HG02870 (cell line): ENCODE measurements around the gene RHBG.
"Not testable (repeated sequence)": the region's sequence is repeated elsewhere in the genome, so short reads cannot be mapped to it uniquely, and the experiment has no call there.

ENCODE experiments used
- ATAC-seq: cut with Tn5 transposase; IDR thresholded peaks from one replicate; pipeline ENCODE4 v1.9.1; 2021; ENCODE audit warnings: mild to moderate bottlenecking, moderate library complexity; ENCODE audit not compliant: unreplicated experiment

Gene RHBG

DNA sequence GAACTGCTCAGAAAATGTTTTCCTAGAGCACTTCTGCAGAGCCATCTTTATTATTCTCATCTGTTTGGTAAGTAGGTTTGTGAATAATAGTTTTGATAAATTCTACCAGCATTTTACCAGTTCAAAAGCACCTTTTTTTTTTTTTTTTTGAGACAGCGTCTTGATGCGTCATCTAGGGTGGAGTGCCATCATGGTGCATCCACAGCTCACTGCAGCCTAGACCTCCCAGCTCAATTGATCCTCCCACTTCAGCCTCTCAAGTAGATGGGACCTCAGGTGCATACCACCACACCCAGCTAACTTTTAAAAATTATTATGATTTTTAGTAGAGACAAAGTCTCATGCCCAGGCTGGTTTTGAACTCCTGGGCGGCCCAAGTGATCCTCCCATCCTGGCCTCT is 9.8 kb upstream of the RHBG start:
- no peak for ATAC-seq

DNA sequence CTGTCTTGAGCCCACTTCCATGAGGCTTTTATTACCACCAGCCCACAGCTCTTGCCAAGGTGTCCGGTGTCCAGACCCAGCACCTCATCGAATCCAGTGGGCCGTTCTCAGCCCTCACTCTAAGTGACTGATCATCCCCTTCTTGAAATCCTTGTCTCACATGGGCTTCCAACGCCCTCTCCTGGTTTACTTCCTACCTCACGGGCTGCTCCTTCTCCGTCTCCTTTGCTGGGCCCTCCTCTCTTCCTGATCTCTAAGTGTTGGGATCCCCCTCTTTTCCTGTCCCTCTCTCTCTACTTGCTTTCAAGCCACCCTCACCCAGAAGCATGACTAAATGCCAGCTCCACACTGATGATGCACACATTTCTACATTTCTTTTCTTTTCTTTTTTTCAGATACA is 9.0 kb upstream of the RHBG start:
- ATAC-seq = no peak

DNA sequence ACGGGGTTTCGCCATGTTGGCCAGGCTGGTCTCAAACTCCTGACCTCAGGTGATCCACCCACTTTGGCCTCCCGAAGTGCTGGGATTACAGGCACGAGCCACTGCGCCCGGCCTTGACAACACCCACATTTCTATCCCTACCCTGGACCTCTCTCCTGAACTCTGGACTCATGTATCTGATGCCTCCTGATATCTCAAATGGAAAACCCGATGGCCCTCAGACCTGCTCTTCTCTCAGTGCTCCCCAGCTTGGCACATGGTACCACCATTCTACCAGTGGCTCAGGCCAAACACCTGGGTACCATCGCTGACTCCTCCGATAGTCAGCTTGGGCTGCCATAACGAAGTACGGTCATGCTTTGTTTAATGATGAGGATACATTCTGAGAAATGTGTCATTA is 8.5 kb upstream of the RHBG start:
- no peak for ATAC-seq

DNA sequence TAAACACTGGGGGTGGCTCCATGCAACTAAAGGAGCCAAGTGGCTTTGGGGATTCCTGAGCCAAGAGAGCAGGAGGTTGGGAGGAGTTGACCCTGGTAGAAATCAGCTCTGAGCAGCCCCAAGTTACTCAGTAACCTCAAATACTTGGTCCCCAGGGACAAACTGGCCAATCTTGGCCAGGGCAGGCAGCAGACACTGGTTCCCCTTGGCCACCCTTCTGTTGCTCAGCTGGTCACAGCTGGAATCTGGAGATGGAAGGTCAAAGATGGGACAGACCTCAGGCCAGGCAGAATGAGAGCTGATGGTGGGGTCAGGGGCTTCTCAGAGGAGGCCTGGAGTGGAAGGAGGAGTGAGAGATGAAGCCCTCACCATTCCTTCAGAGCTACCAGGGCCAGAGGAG is 3.3 kb upstream of the RHBG start:
- ATAC-seq = no peak

DNA sequence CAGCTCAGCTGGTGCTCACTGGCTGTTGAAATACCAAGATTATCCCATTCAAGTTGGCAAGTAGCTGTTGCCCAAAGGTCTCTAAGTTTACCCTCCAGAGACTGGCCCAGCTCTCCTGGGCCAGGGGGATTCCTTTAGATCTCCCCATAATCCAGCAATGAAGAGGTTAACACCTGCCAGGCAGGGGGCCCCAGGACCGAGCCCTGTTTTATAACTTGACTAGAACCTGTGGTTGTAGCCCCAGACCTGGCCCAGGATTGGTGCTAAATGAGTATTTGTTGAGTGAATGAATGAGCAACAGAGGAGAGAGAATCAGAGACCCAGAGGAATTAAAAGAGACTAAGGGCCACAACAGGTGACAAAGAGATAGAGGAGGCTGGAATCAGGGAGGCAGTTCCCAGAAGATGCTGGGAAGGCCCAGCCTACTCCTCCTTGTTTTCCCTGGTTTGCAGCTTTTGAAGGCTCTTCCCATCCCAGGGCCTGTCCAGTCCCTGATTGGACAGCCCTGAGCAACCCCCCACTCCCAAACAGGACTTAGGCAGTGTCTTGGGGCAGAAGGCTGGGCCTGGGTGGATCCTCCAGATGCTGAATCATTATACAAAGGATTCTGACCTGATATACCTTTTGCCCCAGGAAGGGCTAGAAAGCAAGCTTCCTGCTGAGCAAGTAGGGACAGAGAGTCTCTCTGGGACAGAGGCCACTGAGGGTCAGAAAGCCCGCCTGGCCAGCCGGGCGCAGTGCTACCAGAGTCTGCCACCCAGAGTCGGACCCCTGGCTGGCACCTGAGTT is 2.4 kb upstream of the RHBG start:
- ATAC-seq = no peak

DNA sequence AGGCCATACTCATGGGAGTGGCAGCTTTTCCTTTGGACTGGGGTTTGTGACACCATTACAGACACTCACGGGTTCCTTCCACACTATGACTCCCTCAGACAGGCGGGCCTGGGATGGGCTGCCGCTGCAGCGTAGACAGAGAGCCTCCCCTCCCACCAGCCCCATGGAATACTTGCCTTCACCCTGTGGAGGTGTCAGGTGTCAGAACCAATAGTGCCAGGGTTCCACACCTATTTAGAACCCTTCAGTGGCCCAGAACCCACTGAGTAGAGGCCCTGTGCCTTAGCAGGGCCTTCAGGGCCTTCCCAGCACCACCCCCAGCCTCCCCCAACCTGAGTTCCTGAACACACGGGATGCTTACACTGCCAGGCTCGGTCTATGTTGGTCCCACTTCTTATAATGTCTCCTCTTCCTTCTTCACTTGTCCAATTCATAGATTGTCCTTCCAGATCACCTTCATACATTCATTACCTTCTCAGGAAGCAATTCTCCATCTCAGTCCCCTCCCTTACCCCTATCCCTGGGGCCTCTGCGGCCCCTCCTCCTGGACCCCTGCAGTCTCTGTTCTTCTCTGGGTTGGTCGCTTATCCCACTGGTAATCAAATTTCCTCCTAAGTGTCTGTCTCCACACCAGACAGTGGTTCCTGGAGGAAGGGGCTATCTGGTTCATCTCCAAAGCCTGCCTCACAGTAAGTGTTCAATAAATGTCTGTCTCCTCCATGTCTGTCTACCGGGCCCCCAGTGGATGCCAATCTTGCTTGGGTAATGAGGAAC is 1.4 kb upstream of the RHBG start:
- ATAC-seq = no peak

DNA sequence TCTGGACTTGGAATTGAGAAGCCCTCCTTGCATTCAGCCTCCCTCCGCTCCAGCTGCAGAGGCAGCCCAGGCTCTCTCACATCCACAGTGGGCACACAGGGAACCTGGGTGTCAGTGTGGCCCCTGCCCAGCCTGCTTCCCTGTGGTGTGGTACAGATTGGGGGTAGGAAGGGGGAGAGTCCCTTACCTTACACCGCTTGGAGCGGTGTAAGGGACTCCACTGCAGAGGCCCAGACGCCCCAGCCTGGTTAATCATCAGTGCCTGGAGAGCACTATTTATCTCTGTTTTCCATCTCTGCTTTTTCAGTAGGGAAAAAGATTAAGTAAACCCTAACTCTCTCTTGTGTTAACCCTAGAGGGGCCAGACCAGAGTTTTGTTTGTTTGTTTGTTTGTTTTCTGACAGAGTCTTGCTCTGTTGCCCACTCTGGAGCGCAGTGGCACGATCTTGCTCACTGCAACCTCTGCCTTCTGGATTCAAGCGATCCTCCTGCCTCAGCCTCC is 803 bp upstream of the RHBG start:
- no peak for ATAC-seq

DNA sequence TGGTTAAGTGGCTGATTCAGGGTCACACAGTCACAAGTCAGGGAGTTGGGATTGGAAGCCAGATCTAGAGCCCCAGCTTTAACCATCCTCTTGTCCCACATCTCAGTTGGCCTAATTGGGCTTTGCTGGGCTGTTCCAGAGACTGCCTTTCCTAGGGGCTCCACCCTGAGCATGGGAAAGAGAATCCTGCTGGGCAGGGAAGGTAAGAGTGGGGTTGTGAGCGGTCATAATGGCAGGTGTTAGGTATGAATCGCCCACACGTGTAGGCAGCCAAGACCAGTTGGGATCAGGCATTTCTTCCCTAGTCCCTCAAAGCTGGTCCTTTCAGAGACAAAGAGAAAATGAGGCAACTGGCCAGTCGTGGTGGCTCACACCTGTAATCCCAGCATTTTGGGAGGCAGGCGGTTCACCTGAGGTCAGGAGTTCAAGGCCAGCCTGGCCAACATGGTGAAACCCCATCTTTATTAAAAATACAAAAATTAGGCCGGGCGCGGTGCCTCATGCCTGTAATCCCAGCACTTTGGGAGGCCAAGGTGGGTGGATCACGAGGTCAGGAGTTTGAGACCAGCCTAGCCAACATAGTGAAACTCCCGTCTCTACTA is 775 bp downstream of the RHBG start:
- not testable (repeated sequence) for ATAC-seq

DNA sequence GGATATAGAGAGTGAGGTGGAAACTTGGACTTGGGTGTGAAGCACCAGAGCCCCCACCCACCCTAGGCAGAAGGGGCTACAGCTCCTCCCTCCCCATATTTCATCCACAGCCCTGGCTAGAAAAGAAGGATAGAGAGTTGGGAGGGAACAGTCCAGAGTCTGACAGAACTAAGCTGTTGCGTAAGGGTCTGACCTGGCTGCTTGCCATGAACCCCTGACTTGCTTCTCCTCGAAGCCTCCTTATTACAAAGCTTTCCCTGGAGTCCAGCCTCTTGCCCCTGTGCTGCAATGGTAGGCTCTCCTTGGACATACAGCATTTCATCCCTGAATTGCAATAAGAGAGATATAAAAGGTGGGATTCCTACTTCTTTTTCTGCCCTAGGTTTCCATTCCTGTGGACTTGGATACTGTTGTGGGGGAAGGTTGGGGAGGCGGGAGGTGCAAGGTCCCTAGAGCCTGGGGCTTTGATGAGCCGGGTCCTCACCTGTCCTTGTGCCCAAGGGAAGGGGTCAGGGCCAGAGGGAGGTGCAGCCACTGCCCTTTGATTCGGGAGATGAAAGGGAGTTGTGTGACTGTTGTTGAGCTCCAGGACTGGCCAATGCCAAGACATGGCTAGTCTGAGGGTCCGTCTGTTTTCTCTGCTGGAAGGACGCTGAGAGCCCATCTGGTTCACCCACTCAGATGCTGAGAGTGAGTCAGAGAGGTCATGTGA is 2.7 kb downstream of the RHBG start:
- no peak for ATAC-seq

DNA sequence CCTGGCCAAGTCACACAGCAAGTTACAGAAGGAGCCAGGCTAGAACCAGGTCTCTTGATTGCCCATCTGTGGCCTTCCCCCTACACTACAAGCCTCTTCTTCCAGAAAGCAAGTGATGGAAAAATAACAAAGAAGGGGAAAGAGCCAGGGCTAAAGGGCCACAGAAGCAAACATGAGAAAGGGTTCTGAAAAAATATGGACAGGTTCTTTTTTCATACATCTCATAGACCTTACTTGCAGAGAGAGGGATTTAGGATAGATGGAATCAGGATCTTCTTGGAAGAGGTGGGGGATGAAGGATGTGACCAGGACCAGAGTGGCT is 3.2 kb downstream of the RHBG start:
- ATAC-seq = no peak

DNA sequence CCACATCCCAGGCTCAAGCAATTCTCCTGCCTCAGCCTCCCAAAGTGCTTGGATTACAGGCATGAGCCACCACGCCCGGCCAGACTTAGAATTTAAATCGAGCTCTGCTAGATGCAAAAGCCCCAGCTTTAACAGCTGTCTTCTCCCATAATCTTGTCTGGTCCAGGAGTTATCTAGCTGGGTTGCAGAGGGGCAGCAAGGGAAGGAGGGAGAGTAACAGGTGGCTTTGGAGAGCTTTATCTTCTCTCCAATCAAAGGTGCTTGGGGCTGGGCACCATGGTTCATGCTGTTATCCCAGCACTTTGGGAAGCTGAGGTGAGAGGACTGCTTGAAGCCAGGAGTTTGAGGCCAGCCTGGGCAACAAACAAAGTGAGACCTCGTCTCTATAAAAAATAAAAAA is 3.9 kb downstream of the RHBG start:
- ATAC-seq = no peak

DNA sequence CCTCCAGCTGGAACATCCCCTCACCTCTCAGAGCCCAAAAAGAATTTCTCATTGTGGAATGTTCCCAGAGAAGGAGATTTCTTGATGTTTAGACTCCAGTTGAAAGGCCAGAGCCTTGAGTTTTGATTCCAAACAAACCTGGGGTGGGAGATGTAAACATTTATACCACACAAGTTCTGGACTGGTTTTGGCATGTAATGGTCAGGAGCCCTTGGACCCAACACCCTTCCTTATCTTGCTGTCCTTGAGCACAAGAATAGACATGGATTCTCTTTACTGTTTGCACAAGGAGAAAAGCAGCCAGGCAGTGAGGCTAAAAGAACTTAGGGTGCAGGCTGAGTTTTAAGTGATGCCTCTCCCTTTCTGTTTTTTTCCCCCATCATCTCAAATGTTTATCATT is 4.5 kb downstream of the RHBG start:
- ATAC-seq = no peak

DNA sequence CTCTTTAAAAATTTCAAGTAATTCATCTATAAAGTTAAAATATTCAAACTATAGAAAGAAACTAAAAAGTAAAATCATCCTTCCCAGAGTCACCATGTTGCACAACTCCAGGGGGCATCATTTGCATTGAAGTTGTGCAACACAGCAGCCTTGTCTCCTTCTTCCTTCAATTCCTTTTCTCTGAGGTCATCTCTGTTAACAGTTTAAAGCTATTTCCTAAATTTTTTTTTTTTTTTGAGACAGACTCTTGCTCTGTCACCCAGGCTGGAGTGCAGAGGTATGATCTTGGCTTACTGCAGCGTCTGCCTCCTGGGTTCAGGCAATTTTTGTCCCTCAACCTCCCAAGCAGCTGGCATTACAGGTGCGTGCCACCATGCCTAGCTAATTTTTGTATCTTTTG is 7.1 kb downstream of the RHBG start:
- no peak for ATAC-seq

DNA sequence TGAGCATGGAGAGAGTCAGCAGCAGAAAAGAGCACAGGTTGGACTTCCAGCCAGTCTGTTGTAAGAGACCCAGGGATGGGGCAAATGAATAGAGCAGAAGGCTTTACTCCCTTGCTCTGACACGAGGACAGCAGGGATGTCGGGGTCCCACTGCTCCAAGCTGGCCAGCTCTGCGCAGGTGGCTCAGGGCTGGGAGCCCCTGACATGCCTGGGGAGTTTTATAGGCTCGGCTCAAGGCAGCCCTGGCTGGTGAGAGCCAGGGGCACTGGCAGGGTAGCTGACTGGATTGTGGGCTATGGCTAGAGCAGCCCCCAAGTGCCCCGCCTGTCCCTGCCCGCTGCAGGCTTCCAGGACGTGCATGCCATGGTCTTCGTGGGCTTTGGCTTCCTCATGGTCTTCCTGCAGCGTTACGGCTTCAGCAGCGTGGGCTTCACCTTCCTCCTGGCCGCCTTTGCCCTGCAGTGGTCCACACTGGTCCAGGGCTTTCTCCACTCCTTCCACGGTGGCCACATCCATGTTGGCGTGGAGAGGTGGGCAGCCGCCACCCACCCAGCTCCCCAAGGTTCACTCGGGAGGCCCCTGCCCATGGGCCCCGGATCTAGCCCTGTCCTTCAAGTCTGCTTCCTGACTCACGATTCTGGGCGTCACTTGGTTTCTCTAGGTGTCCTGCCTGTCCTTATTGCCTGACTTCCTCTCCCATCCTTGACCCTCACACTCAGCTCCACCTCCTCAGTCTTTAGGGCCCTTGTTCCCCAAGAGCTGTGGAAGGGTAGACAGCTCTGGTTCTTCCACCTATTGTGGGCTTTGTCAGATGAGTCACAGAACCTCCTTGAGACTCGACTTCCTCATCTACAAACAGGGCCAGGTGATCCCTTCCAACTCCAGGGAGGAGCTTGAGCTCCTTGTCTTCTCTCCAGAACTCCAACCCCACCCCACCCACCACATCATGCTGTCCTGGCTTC is 8.2 kb downstream of the RHBG start:
- no peak for ATAC-seq

DNA sequence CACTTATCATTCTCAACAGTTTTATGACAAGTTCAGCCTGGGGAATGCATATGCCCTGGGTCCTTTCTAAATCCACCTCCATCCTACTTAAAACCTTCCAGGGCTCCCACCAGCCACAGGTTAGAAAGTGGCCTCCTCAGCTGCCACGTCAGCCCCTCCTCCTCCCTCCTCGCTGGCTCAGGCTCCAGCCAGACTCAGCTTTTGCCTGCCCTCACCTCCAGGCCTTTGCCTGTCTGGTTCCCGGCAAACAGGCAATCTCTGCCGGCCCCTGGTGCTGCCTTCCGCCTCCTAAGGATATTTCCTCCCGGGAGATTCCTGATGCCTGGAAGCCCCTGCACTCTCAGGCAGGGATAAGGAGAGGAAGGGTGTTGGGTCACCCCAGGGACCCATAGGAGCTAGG is 9.5 kb downstream of the RHBG start:
- ATAC-seq = no peak

DNA sequence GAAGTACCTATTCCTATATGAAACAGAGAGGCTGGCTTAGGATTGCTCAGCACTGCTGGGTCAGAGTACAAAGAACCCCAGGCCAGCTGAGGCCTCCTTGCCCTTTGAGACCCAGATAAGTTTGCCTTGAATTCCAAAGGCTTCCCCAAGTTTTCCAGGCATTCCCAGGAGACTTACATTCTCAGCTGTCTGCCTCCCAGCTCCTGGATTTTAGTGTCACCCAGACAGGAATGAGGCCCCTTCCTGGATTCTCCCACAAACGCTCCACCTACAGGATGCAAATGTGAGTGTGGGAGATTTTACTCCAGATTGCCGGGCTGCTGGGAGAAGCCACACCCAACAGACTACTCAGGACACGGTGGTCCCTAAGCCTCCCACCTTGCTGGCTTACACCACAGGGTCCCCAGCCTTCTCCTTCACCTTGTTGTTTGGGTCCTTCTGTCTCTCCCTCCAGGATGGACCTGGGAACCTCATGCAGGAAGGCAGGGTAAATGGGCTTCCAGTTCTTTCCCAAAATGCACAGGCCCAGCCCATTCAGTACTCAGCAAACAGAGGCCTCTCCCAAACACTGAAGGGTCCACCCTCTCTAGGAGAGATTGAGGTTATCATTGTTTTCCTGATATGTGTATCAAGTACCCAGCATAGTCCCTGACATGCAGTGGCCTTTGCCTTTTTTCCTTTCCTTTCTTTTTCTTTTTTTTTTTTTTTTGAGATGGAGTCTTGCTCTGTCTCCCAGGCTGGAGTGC is 10.6 kb downstream of the RHBG start:
- ATAC-seq = no peak

DNA sequence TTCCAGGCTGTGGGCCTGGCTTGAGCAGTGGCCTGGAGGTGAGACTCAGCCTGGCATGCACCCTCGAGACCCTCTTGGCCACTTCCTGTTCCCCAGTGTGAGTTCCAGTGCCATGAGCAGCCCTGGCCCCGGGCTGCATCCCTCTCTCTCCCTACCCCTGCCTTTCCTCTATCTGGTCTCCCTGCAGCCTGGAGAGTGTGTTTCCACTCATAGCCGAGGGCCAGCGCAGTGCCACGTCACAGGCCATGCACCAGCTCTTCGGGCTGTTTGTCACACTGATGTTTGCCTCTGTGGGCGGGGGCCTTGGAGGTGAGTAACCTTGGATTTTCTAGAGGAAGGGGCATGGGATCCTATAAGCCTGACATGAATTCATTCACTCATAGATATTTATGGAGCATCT is 13.6 kb downstream of the RHBG start:
- ATAC-seq = no peak

DNA sequence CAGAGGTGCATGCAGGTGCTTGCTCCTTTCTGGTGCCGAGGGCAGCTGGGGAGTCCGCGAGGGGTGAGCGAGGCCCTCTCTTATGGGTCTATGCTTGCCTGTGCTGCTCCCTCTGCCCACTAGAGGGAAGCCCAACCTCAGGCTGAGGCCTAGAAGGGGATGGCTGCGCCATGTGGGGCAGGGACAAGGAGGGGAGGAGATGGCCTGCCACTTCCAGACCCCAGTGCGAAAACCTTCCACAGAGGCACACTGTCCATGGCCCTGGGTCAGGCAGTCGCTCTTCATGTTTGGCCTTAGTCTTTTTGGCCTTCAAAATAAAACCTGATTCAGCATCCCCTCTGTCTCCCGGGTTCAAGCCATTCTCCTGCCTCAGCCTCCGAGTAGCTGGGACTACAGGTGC is 14.0 kb downstream of the RHBG start:
- peak; percentile 71 for ATAC-seq

DNA sequence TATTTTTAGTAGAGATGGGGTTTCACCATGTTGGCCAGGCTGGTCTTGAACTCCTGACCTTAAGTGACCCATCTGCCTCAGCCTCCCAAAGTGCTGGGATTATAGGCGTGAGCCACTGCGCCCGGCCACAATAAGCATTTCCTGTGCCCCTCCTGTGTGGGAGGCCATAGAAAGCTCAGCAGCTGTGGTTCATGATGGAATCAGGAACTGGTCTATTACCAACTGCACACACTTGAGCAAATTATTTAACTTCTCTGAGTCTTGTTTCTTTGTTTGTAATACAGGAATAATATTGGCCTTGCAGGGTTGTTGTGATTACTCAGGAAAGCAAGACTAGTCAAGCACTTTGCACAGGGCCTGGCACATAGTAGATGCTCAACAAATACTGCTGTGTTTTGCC is 15.0 kb downstream of the RHBG start:
- ATAC-seq = no peak

DNA sequence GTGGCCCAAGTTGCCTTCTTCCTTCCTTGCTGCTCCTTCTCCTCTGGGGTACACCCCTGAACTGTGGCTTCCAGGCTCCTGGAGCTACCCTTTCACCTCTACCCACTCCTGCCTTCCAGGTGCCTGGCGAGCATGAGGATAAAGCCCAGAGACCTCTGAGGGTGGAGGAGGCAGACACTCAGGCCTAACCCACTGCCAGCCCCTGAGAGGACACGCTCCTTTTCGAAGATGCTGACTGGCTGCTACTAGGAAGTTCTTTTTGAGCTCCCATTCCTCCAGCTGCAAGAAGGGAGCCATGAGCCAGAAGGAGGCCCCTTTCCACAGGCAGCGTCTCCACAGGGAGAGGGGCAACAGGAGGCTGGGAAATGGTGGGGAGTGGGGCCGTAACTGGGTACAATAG is 15.6 kb downstream of the RHBG start:
- ATAC-seq = no peak
